ENCODE measurements around the gene RAB4A. TPM values are rescaled to one million over a fixed set of nuclear protein-coding genes. Genes with fewer than 3 reads are reported as not detected.
A peak's percentile ranks its signal among the peaks of the same experiment; 100 is the strongest.
"Not testable (repeated sequence)": the region's sequence is repeated elsewhere in the genome, so short reads cannot be mapped to it uniquely, and the experiment has no call there.

RAB4A gene
- polyA plus RNA-seq, 5 donors, result 49.9 to 65.1 (median 55.4) TPM

GRCh38 chr1:229268505-229268904 is 2.4 kb upstream of the RAB4A start:
- DNase-seq, result no peak

GRCh38 chr1:229271448-229272159 is 693 bp downstream of the RAB4A start:
- DNase-seq, result peak in 1 of 2 donors; percentile 38

GRCh38 chr1:229272164-229273158 is 1.6 kb downstream of the RAB4A start:
- no peak for DNase-seq

GRCh38 chr1:229273507-229274232 is 2.8 kb downstream of the RAB4A start:
- DNase-seq, result no peak

- no peak for DNase-seq
Measured at GRCh38 chr1:229275005-229275404, 4.1 kb downstream of the RAB4A start.

- no peak for DNase-seq
Measured at GRCh38 chr1:229278120-229278741, 7.3 kb downstream of the RAB4A start.

- DNase-seq, result no peak
Measured at GRCh38 chr1:229279242-229279641, 8.3 kb downstream of the RAB4A start.

GRCh38 chr1:229280037-229280828 is 9.3 kb downstream of the RAB4A start:
- DNase-seq, result no peak

GRCh38 chr1:229280921-229281320 is 10.0 kb downstream of the RAB4A start:
- DNase-seq, result no peak

- DNase-seq, result no peak
Measured at GRCh38 chr1:229281339-229281926, 10.5 kb downstream of the RAB4A start.

GRCh38 chr1:229282295-229282823 is 11.4 kb downstream of the RAB4A start:
- DNase-seq, result no peak

- no peak for DNase-seq
Measured at GRCh38 chr1:229283183-229283611, 12.3 kb downstream of the RAB4A start.

- no peak for DNase-seq
Measured at GRCh38 chr1:229284887-229285286, 14.0 kb downstream of the RAB4A start.

GRCh38 chr1:229285440-229285839 is 14.5 kb downstream of the RAB4A start:
- DNase-seq, result no peak

- DNase-seq, result no peak
Measured at GRCh38 chr1:229286099-229286766, 15.3 kb downstream of the RAB4A start.

- no peak for DNase-seq
Measured at GRCh38 chr1:229287267-229287666, 16.4 kb downstream of the RAB4A start.

GRCh38 chr1:229288516-229288915 is 17.6 kb downstream of the RAB4A start:
- DNase-seq, result no peak

- not testable (repeated sequence) for DNase-seq
Measured at GRCh38 chr1:229291686-229292085, 20.8 kb downstream of the RAB4A start.

GRCh38 chr1:229293528-229294204 is 22.8 kb downstream of the RAB4A start:
- no peak for DNase-seq

All from right lung (tissue), 5 donors.